Measurements from ENCODE around the gene UBAP1. TPM values are rescaled to one million over a fixed set of nuclear protein-coding genes. Genes with fewer than 3 reads are reported as not detected.
"Not testable (repeated sequence)": the region's sequence is repeated elsewhere in the genome, so short reads cannot be mapped to it uniquely, and the experiment has no call there.

UBAP1 gene
- total and polyA plus RNA-seq, 4 donors, result 32.3 to 74.1 (median 51.6) TPM

DNA sequence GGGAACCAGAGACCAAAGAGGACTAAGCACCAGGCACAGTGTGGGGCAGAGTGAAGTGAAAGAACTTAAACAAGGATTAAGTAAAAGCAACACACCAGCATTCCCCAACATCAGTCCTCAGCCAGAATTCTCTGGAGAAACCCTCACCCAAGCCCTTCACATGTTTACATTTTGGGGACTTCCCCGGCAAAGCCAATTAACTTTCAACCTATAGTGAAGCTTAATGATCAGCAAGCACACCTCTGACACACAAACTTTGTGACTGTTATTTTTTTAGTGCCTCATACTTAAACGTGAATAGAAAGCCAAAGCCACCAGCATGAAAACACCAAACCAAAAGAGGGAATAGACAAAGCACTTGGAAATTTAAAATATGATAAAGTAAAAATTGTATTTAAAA is 94.7 kb downstream of the UBAP1 start:
- no CpG with 5 or more reads among the region's 2 CpGs for WGBS (ENCODE audit: insufficient coverage)
- DNase-seq (ENCODE audit: low read depth in 4 of 6, low spot score in 6 of 6); H3K27me3 ChIP-seq (ENCODE audit: control insufficient read depth, insufficient read depth, low read length): not testable (repeated sequence)

GRCh38 chr9:34275811-34276210 is 97.0 kb downstream of the UBAP1 start:
- Histone ChIP-seq H3K9me3 (ENCODE audit: control insufficient read depth, insufficient read depth, low read length) (no peaks in the 10 kb centered on the region), H3K27ac (ENCODE audit: low read depth, low read length) (no peak overlapping the region), H3K36me3 (ENCODE audit: control insufficient read depth, insufficient read depth, low read length) (no peaks in the 10 kb centered on the region), H3K4me3 (ENCODE audit: low read depth, low read length) (no peak overlapping the region), H3K27me3 (ENCODE audit: control insufficient read depth, insufficient read depth, low read length) (no peaks in the 10 kb centered on the region), H3K4me1 (ENCODE audit: control insufficient read depth, insufficient read depth, low read length) (no peaks in the 10 kb centered on the region)
- WGBS (ENCODE audit: insufficient coverage), result 100% methylated on average over 1 of the region's 6 CpGs
- DNase-seq (ENCODE audit: low read depth in 4 of 6, low spot score in 6 of 6), result no peak

More for the DNA sequence above, 94.7 kb downstream of the UBAP1 start:
- not testable (repeated sequence) for H3K9me3 ChIP-seq (ENCODE audit: control insufficient read depth, insufficient read depth, low read length); H3K4me1 ChIP-seq (ENCODE audit: control insufficient read depth, insufficient read depth, low read length); H3K4me3 ChIP-seq (ENCODE audit: low read depth, low read length); H3K36me3 ChIP-seq (ENCODE audit: control insufficient read depth, insufficient read depth, low read length); H3K27ac ChIP-seq (ENCODE audit: low read depth, low read length)

- Histone ChIP-seq H3K27me3 (ENCODE audit: control insufficient read depth, insufficient read depth, low read length) (no peaks in the 10 kb centered on the region), H3K27ac (ENCODE audit: low read depth, low read length) (no peak overlapping the region), H3K4me3 (ENCODE audit: low read depth, low read length) (no peak overlapping the region), H3K36me3 (ENCODE audit: control insufficient read depth, insufficient read depth, low read length) (no peaks in the 10 kb centered on the region), H3K4me1 (ENCODE audit: control insufficient read depth, insufficient read depth, low read length) (no peaks in the 10 kb centered on the region), H3K9me3 (ENCODE audit: control insufficient read depth, insufficient read depth, low read length) (no peaks in the 10 kb centered on the region)
- DNase-seq (ENCODE audit: low read depth in 4 of 6, low spot score in 6 of 6), result no peak
- no CpG with 5 or more reads among the region's 3 CpGs for WGBS (ENCODE audit: insufficient coverage)
Observed at GRCh38 chr9:34276772-34277171, 97.9 kb downstream of the UBAP1 start.

DNA sequence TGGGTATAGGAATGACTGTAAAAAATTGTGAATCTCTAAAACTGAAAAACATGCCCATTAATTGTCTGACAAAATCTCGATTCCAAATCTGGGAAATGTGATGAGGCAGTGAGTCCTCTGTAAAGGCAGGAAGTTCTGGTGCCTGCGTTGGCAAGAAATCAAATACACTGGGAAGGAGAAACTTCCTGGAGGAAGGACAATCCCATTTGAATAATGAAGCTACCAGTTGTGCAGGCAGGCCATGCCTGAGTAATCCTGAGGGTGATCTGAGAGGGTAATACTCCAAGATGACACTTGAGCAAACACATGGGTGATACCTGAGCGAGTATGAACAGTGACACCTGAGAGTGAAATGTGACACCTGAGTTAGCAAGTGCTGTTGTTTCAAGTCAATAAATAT is 100.6 kb downstream of the UBAP1 start:
- H3K9me3 ChIP-seq (ENCODE audit: control insufficient read depth, insufficient read depth, low read length), result no peaks in the 10 kb centered on the region
- H3K4me3 ChIP-seq (ENCODE audit: low read depth, low read length), result no peak overlapping the region
- WGBS (ENCODE audit: insufficient coverage), result 90% methylated on average over 3 of the region's 3 CpGs
- H3K27ac ChIP-seq (ENCODE audit: low read depth, low read length), result no peak overlapping the region
- H3K36me3 ChIP-seq (ENCODE audit: control insufficient read depth, insufficient read depth, low read length), result no peaks in the 10 kb centered on the region
- DNase-seq (ENCODE audit: low read depth in 4 of 6, low spot score in 6 of 6), result no peak
- no peaks in the 10 kb centered on the region for H3K27me3 ChIP-seq (ENCODE audit: control insufficient read depth, insufficient read depth, low read length)
- H3K4me1 ChIP-seq (ENCODE audit: control insufficient read depth, insufficient read depth, low read length), result no peaks in the 10 kb centered on the region

DNA sequence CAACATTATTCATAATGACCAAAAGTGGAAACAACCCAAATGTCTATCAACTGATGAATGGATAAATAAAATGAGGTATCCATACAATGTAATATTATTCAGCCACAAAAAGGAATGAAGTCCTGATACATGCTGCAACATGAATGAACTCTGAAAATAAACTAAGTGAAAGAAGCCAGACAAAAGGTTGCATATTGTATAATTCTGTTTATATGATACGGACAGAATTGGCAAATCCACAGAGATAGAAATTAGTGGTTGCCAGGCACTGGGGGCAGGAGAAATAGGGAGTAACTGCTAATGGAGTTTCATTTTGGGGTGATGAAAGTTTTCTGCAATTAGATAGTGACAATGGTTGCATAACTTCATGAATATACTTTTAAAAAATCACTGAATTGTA is 103.3 kb downstream of the UBAP1 start:
- H3K27ac ChIP-seq (ENCODE audit: low read depth, low read length), result no peak overlapping the region
- no peaks in the 10 kb centered on the region for H3K27me3 ChIP-seq (ENCODE audit: control insufficient read depth, insufficient read depth, low read length)
- WGBS (ENCODE audit: insufficient coverage), result 86% methylated on average over 1 of the region's 1 CpG
- H3K4me1 ChIP-seq (ENCODE audit: control insufficient read depth, insufficient read depth, low read length), result no peaks in the 10 kb centered on the region
- H3K4me3 ChIP-seq (ENCODE audit: low read depth, low read length), result no peak overlapping the region
- no peaks in the 10 kb centered on the region for H3K9me3 ChIP-seq (ENCODE audit: control insufficient read depth, insufficient read depth, low read length)
- no peak for DNase-seq (ENCODE audit: low read depth in 4 of 6, low spot score in 6 of 6)
- no peaks in the 10 kb centered on the region for H3K36me3 ChIP-seq (ENCODE audit: control insufficient read depth, insufficient read depth, low read length)

DNA sequence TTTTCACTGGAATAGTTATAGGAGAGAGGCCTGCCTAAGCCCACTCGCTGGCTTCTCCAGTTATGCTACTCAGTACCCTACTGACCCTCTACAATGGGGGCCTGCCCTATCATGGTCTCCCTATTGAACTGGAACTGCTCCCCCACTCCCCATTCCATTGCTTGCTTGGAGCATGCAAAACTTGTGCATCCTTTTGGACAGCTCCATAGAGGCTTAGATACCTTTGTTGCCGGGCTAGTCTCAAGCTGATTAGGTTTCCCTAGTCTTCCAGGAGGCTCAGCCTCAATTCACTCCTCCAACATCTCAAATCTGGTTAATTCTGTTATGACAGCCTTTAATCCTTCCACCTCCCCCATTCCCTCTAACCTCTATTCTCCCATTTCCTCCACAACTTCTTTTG is 110.3 kb downstream of the UBAP1 start:
- Histone ChIP-seq H3K27me3 (ENCODE audit: control insufficient read depth, insufficient read depth, low read length) (no peaks in the 10 kb centered on the region), H3K9me3 (ENCODE audit: control insufficient read depth, insufficient read depth, low read length) (no peaks in the 10 kb centered on the region), H3K4me1 (ENCODE audit: control insufficient read depth, insufficient read depth, low read length) (no peaks in the 10 kb centered on the region), H3K36me3 (ENCODE audit: control insufficient read depth, insufficient read depth, low read length) (no peaks in the 10 kb centered on the region), H3K4me3 (ENCODE audit: low read depth, low read length) (no peak overlapping the region), H3K27ac (ENCODE audit: low read depth, low read length) (no peak overlapping the region)
- 100% methylated on average over 2 of the region's 2 CpGs for WGBS (ENCODE audit: insufficient coverage)
- no peak for DNase-seq (ENCODE audit: low read depth in 4 of 6, low spot score in 6 of 6)

DNA sequence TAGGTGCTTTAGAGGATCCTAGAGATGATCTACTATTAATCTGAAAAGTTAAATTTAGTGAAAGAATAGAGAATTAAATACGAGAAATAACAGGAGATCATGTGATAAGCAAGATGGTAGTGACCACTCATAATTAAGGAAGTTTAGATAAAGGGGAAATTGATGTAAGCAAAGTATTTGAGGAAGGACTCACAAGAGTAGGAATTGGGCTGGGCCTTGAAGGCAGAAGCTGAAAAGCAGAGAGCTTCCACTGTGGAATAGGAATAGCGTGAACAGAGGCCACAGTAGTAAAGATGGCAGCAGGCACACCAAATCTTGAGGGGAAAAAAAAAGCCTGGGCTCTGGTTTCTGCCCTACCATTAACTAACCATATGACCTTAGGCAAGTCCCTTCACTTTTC is 112.2 kb downstream of the UBAP1 start:
- no peaks in the 10 kb centered on the region for H3K27me3 ChIP-seq (ENCODE audit: control insufficient read depth, insufficient read depth, low read length)
- H3K27ac ChIP-seq (ENCODE audit: low read depth, low read length), result no peak overlapping the region
- 100% methylated on average over 1 of the region's 2 CpGs for WGBS (ENCODE audit: insufficient coverage)
- H3K36me3 ChIP-seq (ENCODE audit: control insufficient read depth, insufficient read depth, low read length), result no peaks in the 10 kb centered on the region
- H3K4me3 ChIP-seq (ENCODE audit: low read depth, low read length), result no peak overlapping the region
- no peak for DNase-seq (ENCODE audit: low read depth in 4 of 6, low spot score in 6 of 6)
- no peaks in the 10 kb centered on the region for H3K9me3 ChIP-seq (ENCODE audit: control insufficient read depth, insufficient read depth, low read length)
- no peaks in the 10 kb centered on the region for H3K4me1 ChIP-seq (ENCODE audit: control insufficient read depth, insufficient read depth, low read length)

- WGBS (ENCODE audit: insufficient coverage), result 100% methylated on average over 2 of the region's 2 CpGs
- DNase-seq (ENCODE audit: low read depth in 4 of 6, low spot score in 6 of 6), result no peak
- no peaks in the 10 kb centered on the region for H3K9me3 ChIP-seq (ENCODE audit: control insufficient read depth, insufficient read depth, low read length)
- H3K27me3 ChIP-seq (ENCODE audit: control insufficient read depth, insufficient read depth, low read length), result no peaks in the 10 kb centered on the region
- H3K4me1 ChIP-seq (ENCODE audit: control insufficient read depth, insufficient read depth, low read length), result no peaks in the 10 kb centered on the region
- no peak overlapping the region for H3K27ac ChIP-seq (ENCODE audit: low read depth, low read length)
- H3K36me3 ChIP-seq (ENCODE audit: control insufficient read depth, insufficient read depth, low read length), result no peaks in the 10 kb centered on the region
- H3K4me3 ChIP-seq (ENCODE audit: low read depth, low read length), result no peak overlapping the region
Observed at GRCh38 chr9:34291423-34291822, 112.6 kb downstream of the UBAP1 start.

DNA sequence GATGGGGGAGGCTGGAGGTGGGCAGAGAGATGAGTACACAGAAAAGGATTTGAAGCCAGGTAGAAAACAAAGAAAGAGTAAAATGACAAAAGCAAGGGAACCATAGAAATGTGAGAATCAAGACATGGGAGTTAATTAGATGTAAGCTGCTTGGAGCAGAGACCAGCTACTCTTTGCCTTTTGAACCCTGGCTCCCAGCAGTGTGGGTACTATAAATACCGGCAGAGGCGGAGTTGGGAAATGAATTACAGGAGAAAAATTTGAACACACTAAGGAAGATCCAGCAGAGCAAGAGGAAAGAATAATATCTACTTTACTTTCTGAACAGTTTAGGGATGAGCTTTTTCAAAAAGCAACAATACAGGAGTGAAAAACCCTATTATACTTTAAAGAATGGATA is 113.7 kb downstream of the UBAP1 start:
- no CpG with 5 or more reads among the region's 2 CpGs for WGBS (ENCODE audit: insufficient coverage)
- H3K36me3 ChIP-seq (ENCODE audit: control insufficient read depth, insufficient read depth, low read length), result no peaks in the 10 kb centered on the region
- DNase-seq (ENCODE audit: low read depth in 4 of 6, low spot score in 6 of 6), result no peak
- H3K9me3 ChIP-seq (ENCODE audit: control insufficient read depth, insufficient read depth, low read length), result no peaks in the 10 kb centered on the region
- H3K27ac ChIP-seq (ENCODE audit: low read depth, low read length), result no peak overlapping the region
- no peaks in the 10 kb centered on the region for H3K4me1 ChIP-seq (ENCODE audit: control insufficient read depth, insufficient read depth, low read length)
- no peak overlapping the region for H3K4me3 ChIP-seq (ENCODE audit: low read depth, low read length)
- no peaks in the 10 kb centered on the region for H3K27me3 ChIP-seq (ENCODE audit: control insufficient read depth, insufficient read depth, low read length)

DNA sequence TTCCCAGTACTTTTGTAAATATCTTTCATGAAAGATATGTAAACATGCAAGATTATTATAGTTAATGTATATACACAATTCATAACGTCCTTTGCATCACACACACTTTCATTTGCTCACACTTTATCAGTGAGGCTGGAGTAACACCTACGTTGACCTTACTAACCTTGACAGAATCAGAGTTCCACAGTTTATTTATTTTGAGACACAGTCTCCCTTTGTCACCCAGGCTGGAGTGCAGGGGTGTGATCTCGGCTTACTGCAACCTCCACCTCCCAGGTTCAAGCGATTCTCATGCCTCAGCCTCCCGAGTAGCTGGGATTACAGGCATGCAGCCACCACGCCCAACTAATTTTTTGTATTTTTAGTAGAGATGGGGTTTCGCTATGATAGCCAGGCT is 122.2 kb downstream of the UBAP1 start:
- not testable (repeated sequence) for H3K27me3 ChIP-seq (ENCODE audit: control insufficient read depth, insufficient read depth, low read length); H3K36me3 ChIP-seq (ENCODE audit: control insufficient read depth, insufficient read depth, low read length); H3K4me1 ChIP-seq (ENCODE audit: control insufficient read depth, insufficient read depth, low read length); DNase-seq (ENCODE audit: low read depth in 4 of 6, low spot score in 6 of 6); H3K4me3 ChIP-seq (ENCODE audit: low read depth, low read length); H3K9me3 ChIP-seq (ENCODE audit: control insufficient read depth, insufficient read depth, low read length); H3K27ac ChIP-seq (ENCODE audit: low read depth, low read length)
- WGBS (ENCODE audit: insufficient coverage), result 92% methylated on average over 3 of the region's 7 CpGs

Data from spinal cord (tissue), 10 donors.